ENCODE data around the gene NCMAP.
"Not testable (repeated sequence)": the region's sequence is repeated elsewhere in the genome, so short reads cannot be mapped to it uniquely, and the experiment has no call there.

Gene NCMAP

DNA sequence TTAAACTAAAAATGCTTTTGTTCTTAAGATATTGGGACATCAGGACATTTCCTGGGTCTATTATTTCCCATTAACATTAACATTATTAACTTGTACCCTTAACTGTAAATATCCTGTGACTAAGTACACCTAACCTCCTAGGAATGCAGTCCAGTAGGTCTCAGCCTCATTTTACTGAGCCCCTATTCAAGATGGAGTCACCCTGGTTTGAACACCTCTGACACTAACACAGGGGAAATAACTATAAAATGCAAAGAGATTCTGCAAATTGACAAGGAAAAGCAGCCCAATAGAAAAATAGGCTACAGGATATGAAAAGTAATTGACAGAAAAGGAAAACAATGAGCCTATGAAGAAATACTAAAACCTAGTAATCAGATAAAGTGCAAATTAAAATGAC, 11.6 kb upstream of the NCMAP start:
- DNase-seq: no peak

GRCh38 chr1:24545662-24546061, 10.2 kb upstream of the NCMAP start:
- DNase-seq: no peak

- DNase-seq: no peak
These were observed 8.7 kb upstream of the NCMAP start for GRCh38 chr1:24547195-24547594.

- no peak for DNase-seq
These were observed 7.8 kb upstream of the NCMAP start for GRCh38 chr1:24548070-24548469.

- not testable (repeated sequence) for DNase-seq
These were observed 6.7 kb upstream of the NCMAP start for GRCh38 chr1:24549210-24549609.

DNA sequence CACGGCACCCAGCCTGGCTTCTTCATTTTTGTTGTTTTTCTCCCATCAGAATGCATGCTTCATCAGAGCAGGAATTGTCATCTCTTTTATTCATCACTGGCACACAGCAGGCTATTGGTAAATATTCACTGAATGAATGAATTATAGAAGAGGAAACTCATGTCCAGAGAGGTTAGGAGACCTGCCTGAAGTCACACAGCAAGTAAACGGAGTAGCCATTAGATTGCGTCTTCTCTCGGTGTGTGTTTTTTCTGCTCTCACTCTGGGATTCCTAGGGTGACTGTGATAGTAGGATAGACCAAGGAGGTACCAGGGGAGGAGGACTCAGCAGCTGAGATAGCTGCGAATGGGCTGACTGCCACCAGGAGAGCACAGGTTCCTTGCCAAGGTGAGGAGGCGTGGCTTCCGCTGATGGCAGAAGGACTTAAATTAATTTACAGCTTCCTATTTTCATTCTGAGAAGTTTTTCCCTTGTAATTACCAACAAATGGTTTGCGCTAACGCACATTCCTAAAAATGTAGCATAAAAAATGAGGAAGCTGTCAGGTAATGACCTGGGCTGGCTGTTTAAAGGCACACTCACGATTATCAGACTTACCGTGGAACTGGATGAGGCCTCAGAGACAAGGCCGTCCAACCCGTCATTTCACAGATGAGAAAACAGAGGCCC, 4.5 kb upstream of the NCMAP start:
- no peak for DNase-seq

- DNase-seq: no peak
These were observed 3.8 kb upstream of the NCMAP start for GRCh38 chr1:24551960-24552571.

DNA sequence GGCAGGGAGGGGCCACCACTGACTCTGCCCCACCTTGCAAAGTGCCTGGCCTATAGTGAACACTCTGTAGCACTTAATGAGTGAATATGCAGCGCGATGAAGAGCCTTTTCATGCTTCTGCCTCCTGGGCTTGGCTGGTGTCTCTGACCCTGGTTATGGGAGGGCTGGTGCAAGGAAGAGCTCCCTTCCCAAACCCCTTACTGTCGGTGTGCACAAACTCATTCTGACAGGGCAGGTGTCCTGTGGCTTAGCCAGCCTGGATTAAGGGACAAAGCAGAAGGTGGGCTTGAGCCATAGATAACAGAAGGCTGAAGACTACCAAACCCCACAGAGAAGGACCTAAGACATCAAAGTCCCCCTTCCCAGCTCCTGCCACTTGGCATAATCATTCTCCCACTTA, 2.0 kb upstream of the NCMAP start:
- DNase-seq: no peak

DNA sequence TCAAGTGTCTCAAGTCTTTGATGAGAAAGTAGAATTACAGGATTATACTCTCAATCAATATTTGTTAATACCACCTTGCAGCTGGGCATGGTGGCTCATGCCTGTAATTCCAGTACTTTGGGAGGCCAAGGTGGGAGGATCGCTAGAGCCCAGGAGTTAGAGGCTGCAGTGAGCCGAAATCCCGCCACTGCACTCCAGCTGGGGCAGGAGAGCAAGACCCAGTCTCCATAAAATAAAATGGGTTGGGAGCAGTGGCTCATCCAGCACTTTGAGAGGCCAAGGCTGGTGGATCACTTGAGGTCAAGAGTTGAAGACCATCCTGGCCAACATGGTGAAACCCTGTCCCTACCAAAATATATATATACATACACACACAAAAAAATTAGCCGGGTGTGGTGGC, 1.2 kb upstream of the NCMAP start:
- no peak for DNase-seq

GRCh38 chr1:24556414-24556795, 518 bp downstream of the NCMAP start:
- no peak for DNase-seq

DNA sequence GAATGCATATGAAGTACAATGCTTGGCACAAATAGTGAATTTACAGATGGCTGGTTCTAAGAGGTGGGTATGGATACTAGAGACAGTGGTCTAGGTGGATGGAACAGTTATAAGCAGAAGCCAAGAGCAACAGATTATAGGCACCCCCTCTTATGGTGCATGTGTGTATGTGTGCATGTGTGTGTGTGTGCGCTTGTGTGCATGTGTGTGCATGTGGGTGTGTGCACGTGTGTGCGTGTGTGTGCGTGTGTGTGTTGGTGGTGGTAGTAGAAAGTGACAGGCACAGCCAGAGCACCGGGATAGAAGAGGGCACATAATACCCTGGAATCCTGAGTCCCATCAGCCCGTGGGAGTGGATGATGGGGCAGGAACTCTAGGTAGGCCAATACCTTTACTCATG, 1.3 kb downstream of the NCMAP start:
- DNase-seq: no peak

- no peak for DNase-seq
These were observed 1.8 kb downstream of the NCMAP start for GRCh38 chr1:24557711-24558131.

GRCh38 chr1:24558455-24558854, 2.6 kb downstream of the NCMAP start:
- no peak for DNase-seq

- no peak for DNase-seq
These were observed 3.3 kb downstream of the NCMAP start for GRCh38 chr1:24558902-24559791.

- DNase-seq: no peak
These were observed 4.5 kb downstream of the NCMAP start for GRCh38 chr1:24560361-24560760.

- no peak for DNase-seq
These were observed 6.7 kb downstream of the NCMAP start for GRCh38 chr1:24562625-24563024.

- no peak for DNase-seq
These were observed 8.8 kb downstream of the NCMAP start for GRCh38 chr1:24564695-24565094.

GRCh38 chr1:24566236-24566867, 10.5 kb downstream of the NCMAP start:
- DNase-seq: no peak

GRCh38 chr1:24567792-24568388, 12.0 kb downstream of the NCMAP start:
- DNase-seq: no peak

DNA sequence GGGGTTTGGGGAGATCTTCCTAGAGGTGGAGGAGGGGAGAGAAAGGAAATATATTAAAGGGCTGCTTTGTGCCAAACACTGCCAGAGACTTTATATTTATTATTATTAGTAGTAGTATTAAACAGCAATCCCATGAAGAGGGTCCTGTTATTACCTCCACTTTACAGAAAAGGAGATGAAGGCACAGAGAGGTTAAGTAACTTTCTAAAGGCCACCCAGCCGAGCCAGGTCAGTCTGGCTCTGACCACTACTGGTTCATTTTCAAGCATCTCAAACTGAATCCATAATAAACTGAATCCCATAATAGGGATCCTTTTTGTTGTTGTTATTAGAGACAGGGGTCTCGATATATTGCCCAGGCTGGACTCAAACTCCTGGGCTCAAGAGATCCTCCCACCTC, 12.6 kb downstream of the NCMAP start:
- DNase-seq: no peak

GRCh38 chr1:24570265-24571125, 14.6 kb downstream of the NCMAP start:
- no peak for DNase-seq

- no peak for DNase-seq
These were observed 16.4 kb downstream of the NCMAP start for GRCh38 chr1:24572301-24572700.
